Spleen (tissue), 11 donors: ENCODE results near the gene RNF17. TPM values are rescaled to one million over a fixed set of nuclear protein-coding genes. Genes with fewer than 3 reads are reported as not detected.

Source experiments
- DNase-seq: peaks from one replicate; pipeline ENCODE4 v3.0.0-alpha.2; 2020
- H3K27ac ChIP-seq, 8 donors: fragments of 200-600 bp; sonication (generic) in 7 of 8; 1 replicate in 4 of 8; 2 replicates in 4 of 8; pipeline versions ENCODE4 v1.5.0 to v1.8.0; 2016 to 2021; ENCODE audit warnings: inconsistent platforms in 4 of 8, mild to moderate bottlenecking in 4 of 8, moderate library complexity in 1 of 8
- H3K27me3 ChIP-seq, 7 donors: fragments of 200-600 bp; sonication (generic) in 6 of 7; replicated peaks in 1 of 7; 1 replicate in 4 of 7; 2 replicates in 3 of 7; pipeline versions ENCODE4 v1.5.0 to v1.8.0; 2016 to 2021; ENCODE audit warnings: inconsistent platforms in 3 of 7, mild to moderate bottlenecking in 1 of 7
- H3K36me3 ChIP-seq, 6 donors: fragments of 200-600 bp; sonication (generic) in 5 of 6; 1 replicate in 4 of 6; 2 replicates in 2 of 6; pipeline versions ENCODE4 v1.5.0 to v1.8.0; 2016 to 2021; ENCODE audit warnings: inconsistent platforms in 2 of 6
- H3K4me1 ChIP-seq, 6 donors: fragments of 200-600 bp; sonication (generic) in 5 of 6; 1 replicate in 3 of 6; 2 replicates in 3 of 6; pipeline versions ENCODE4 v1.5.0 to v1.8.0; 2016 to 2021; ENCODE audit warnings: inconsistent platforms in 3 of 6
- H3K4me3 ChIP-seq, 8 donors: fragments of 200-600 bp; sonication (generic) in 7 of 8; 1 replicate in 4 of 8; 2 replicates in 4 of 8; pipeline versions ENCODE4 v1.5.0 to v1.8.0; 2016 to 2021; ENCODE audit warnings: inconsistent platforms in 4 of 8, mild to moderate bottlenecking in 4 of 8, moderate library complexity in 2 of 8
- H3K9me3 ChIP-seq, 8 donors: fragments of 200-600 bp; sonication (generic) in 7 of 8; 1 replicate in 4 of 8; 2 replicates in 4 of 8; pipeline versions ENCODE4 v1.5.0 to v1.8.0; 2016 to 2021; ENCODE audit warnings: inconsistent platforms in 4 of 8
- CTCF ChIP-seq, 11 experiments: fragments of 200-600 bp in 7 of 11; fragments of 450-650 bp in 4 of 11; sonication (generic) in 4 of 11; IDR thresholded peaks in 8 of 11; conservative IDR thresholded peaks in 3 of 11; 1 replicate in 7 of 11; 2 replicates in 4 of 11; pipeline versions ENCODE4 v1.4.0 to v1.8.0; 2016 to 2021; ENCODE audit warnings: antibody characterized with exemption in 11 of 11, inconsistent platforms in 4 of 11, mild to moderate bottlenecking in 1 of 11
- POLR2A ChIP-seq, 3 donors: fragments of 450-650 bp; IDR thresholded peaks; one replicate each; pipeline ENCODE4 v1.5.1; 2017; ENCODE audit warnings: antibody characterized with exemption in 3 of 3, mild to moderate bottlenecking in 1 of 3
- POLR2AphosphoS5 ChIP-seq, 3 donors: sonication (generic); formaldehyde crosslinking; IDR thresholded peaks; one replicate each; pipeline ENCODE4 v1.5.1; 2017; ENCODE audit warnings: antibody characterized with exemption in 3 of 3
- WGBS, 5 donors: extraction: QIAGEN DNeasy Blood & Tissue Kit in 3 of 5; methylation state at CpG; one replicate each; pipeline versions ENCODE4 v1.1.5 to v1.1.7; 2013 to 2018; 5-methylcytosine and 5-hydroxymethylcytosine counted together
- intact Hi-C: fragments of 100-400 bp; cut with DNase I; formaldehyde crosslinking; loops from one replicate; pipeline ENCODE4 v1.15.0; 2023; ENCODE audit warnings: low total_unique reads
- polyA plus RNA-seq, 3 donors: library from polyadenylated mRNA; stranded (reverse); fragments of 200-250 nt; gene quantifications; one replicate each; pipeline ENCODE4 v1.2.1, GENCODE V29; 2013
- total RNA-seq, 7 donors: library from RNA; depleted of rRNA in 3 of 7; stranded (reverse); fragments of >200 nt in 3 of 7; fragmentation: NEBNext Ultra II Directional in 4 of 7; extraction: Animal tissue kit (Norgen Biotek cat#: 25700) in 4 of 7; gene quantifications; one replicate each; pipeline versions ENCODE4 v1.1.0 to v1.2.1, GENCODE V29; 2016 to 2021
- donor health status: healthy with polysubstance abuse.
- donor health status: DM: no; HTN: no; CAD: no; lungs with moderate emphysema.
- donor health status: DM: no; HTN: no; CAD: no.
- donor health status: Bipolar disorder and iron deficiency.
- donor health status: healthy.
- donor health status: DM: no; HTN: no; CAD: no.
- donor health status: DM: yes; HTN: yes; CAD: no.

Gene RNF17
- total and polyA plus RNA-seq, 10 donors: 0.02 to 0.38 (median 0.24) TPM; not detected in 6

- H3K4me1 ChIP-seq: peaks cover 3 to 33% (median 27%) of the 10 kb centered on the region in 6 donors
- TF ChIP-seq CTCF (IDR thresholded peaks at IDR 0.05 in 8 of 11, conservative IDR thresholded peaks at IDR 0.05 in 3 of 11): no peak
- no peak for TF ChIP-seq POLR2AphosphoS5 (IDR thresholded peaks at IDR 0.05)
- no peak for TF ChIP-seq POLR2A (IDR thresholded peaks at IDR 0.05)
- H3K4me3 ChIP-seq: no peak overlapping the region
- intact Hi-C loops: no loop called here
- 50 to 88% (median 65%) methylated on average over 1 to 6 of the region's 6 CpGs for WGBS, 5 donors
- H3K36me3 ChIP-seq: no peaks in the 10 kb centered on the region
- H3K27ac ChIP-seq: no peak overlapping the region
- H3K9me3 ChIP-seq: no peaks in the 10 kb centered on the region
- no peak for DNase-seq
- peaks cover 0 to 64% (median 32%) of the 10 kb centered on the region in 7 donors for H3K27me3 ChIP-seq
Measured at GRCh38 chr13:24744247-24744646, 19.7 kb upstream of the RNF17 start.

GRCh38 chr13:24745516-24745860 lies 18.5 kb upstream of the RNF17 start:
- DNase-seq: no peak
- Histone ChIP-seq H3K9me3 (no peaks in the 10 kb centered on the region), H3K4me1 (peaks cover 3 to 33% (median 27%) of the 10 kb centered on the region in 6 donors), H3K36me3 (no peaks in the 10 kb centered on the region), H3K27me3 (peaks cover 0 to 72% (median 32%) of the 10 kb centered on the region in 7 donors), H3K4me3 (no peak overlapping the region), H3K27ac (no peak overlapping the region)
- WGBS, 5 donors: 28 to 55% (median 41%) methylated on average over 5 to 24 of the region's 24 CpGs
- intact Hi-C loops: no loop called here
- TF ChIP-seq POLR2A (IDR thresholded peaks at IDR 0.05) (no peak), POLR2AphosphoS5 (IDR thresholded peaks at IDR 0.05) (no peak), CTCF (IDR thresholded peaks at IDR 0.05 in 8 of 11, conservative IDR thresholded peaks at IDR 0.05 in 3 of 11) (no peak)

GRCh38 chr13:24745861-24746617 lies 17.9 kb upstream of the RNF17 start:
- no peak for DNase-seq
- Histone ChIP-seq H3K9me3 (no peaks in the 10 kb centered on the region), H3K27ac (no peak overlapping the region), H3K27me3 (peaks cover 0 to 75% (median 32%) of the 10 kb centered on the region in 7 donors), H3K4me3 (peak overlapping the region in 6 of 8 donors; percentile 10 to 69 (median 34)), H3K4me1 (peaks cover 3 to 33% (median 27%) of the 10 kb centered on the region in 6 donors), H3K36me3 (no peaks in the 10 kb centered on the region)
- TF ChIP-seq POLR2AphosphoS5 (IDR thresholded peaks at IDR 0.05) (no peak), POLR2A (IDR thresholded peaks at IDR 0.05) (no peak), CTCF (IDR thresholded peaks at IDR 0.05 in 8 of 11, conservative IDR thresholded peaks at IDR 0.05 in 3 of 11) (no peak)
- intact Hi-C loops: no loop called here
- 2 to 5% (median 4%) methylated on average over 30 to 70 of the region's 70 CpGs for WGBS, 5 donors

GRCh38 chr13:24746618-24747247 lies 17.2 kb upstream of the RNF17 start:
- no peak for TF ChIP-seq POLR2A (IDR thresholded peaks at IDR 0.05)
- TF ChIP-seq CTCF (IDR thresholded peaks at IDR 0.05 in 8 of 11, conservative IDR thresholded peaks at IDR 0.05 in 3 of 11): peak in 1 of 11 experiments; percentile 9

More at GRCh38 chr13:24746618-24747247, 17.2 kb upstream of the RNF17 start:
- Histone ChIP-seq H3K27me3 (peaks cover 0 to 78% (median 32%) of the 10 kb centered on the region in 7 donors), H3K36me3 (no peaks in the 10 kb centered on the region), H3K4me3 (peak overlapping the region in 7 of 8 donors; percentile 10 to 69 (median 38)), H3K9me3 (no peaks in the 10 kb centered on the region), H3K4me1 (peaks cover 3 to 33% (median 27%) of the 10 kb centered on the region in 6 donors), H3K27ac (no peak overlapping the region)
- DNase-seq: no peak
- intact Hi-C loops: no loop called here
- WGBS, 5 donors: 1 to 2% (median 1%) methylated on average over 21 to 56 of the region's 56 CpGs
